HepG2 (cell line): ENCODE data around the gene MAGEB16. TPM values are rescaled to one million over a fixed set of nuclear protein-coding genes. Genes with fewer than 3 reads are reported as not detected.

Source experiments
- FOXO1 ChIP-seq: sonication (generic); formaldehyde crosslinking; IDR thresholded peaks from 2 replicates; pipeline ENCODE4 v1.4.0; 2020; ENCODE audit warnings: missing genetic modification reagents
- ZBTB21 ChIP-seq: sonication (generic); formaldehyde crosslinking; IDR thresholded peaks from 2 replicates; pipeline ENCODE4 v1.4.0; 2020; ENCODE audit warnings: missing genetic modification reagents
- polyA plus RNA-seq, 8 experiments: library from polyadenylated mRNA; depleted of rRNA in 3 of 8; stranded (reverse) in 7 of 8; unstranded in 1 of 8; fragments of >200 nt; fragmentation: Illumina TruSeq in 4 of 8; extraction: Trizol in 4 of 8; gene quantifications; 2 replicates each; pipeline versions ENCODE4 v1.2.1 to v1.2.3, GENCODE V29; 2011 to 2016; ENCODE audit warnings: low read depth in 4 of 8, missing spikeins in 1 of 8, mixed read lengths in 1 of 8; ENCODE audit not compliant: insufficient read depth in 1 of 8
- total RNA-seq, 5 experiments: library from RNA; depleted of rRNA; stranded (reverse); fragments of >200 nt; fragmentation: Illumina TruSeq; extraction: Trizol; gene quantifications; 2 replicates each; pipeline ENCODE4 v1.2.3, GENCODE V29; 2016; ENCODE audit warnings: low read depth in 1 of 5
- TF ChIP-seq, protein P1 (sequence below): sonication (generic); formaldehyde crosslinking; IDR thresholded peaks from 2 replicates; pipeline ENCODE4 v1.4.0; 2020; ENCODE audit warnings: missing genetic modification reagents
- TF ChIP-seq, protein P2 (sequence below): sonication (generic); formaldehyde crosslinking; IDR thresholded peaks from 2 replicates; pipeline ENCODE4 v1.8.0; 2023; ENCODE audit warnings: mild to moderate bottlenecking, missing genetic modification reagents
- TF ChIP-seq, protein P3 (sequence below): sonication (generic); formaldehyde crosslinking; IDR thresholded peaks from 2 replicates; pipeline ENCODE4 v1.5.0; 2020; ENCODE audit warnings: mild to moderate bottlenecking, missing genetic modification reagents
- TF ChIP-seq, protein P4 (sequence below): fragments of 450-650 bp; IDR thresholded peaks from 2 replicates; pipeline ENCODE4 v1.6.1; 2017

The MAGEB16 gene
- total and polyA plus RNA-seq, 2 of the 13 experiments (the other 11 are each of a cell fraction or from before 2014, with no cell fraction given) = not detected

DNA sequence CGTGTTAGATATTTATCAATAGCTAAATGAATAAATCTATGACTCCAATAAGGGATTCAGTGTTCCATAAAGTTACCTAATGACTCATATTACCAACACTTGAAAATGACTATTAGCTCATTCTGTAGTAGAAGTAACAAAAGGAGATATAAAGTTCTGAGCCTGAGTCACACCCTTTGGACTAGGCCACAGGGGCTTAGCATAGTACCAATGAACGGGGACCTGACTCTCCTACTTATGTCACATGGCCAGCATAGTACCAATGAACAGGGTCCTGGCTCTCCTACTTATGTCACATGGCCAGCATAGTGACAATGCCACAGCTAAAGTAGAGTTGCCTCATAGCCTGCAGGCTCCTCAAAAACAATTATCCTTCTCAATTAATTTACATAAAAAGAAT lies 43.7 kb downstream of the MAGEB16 start (continued):
- TF ChIP-seq, protein P1, sequence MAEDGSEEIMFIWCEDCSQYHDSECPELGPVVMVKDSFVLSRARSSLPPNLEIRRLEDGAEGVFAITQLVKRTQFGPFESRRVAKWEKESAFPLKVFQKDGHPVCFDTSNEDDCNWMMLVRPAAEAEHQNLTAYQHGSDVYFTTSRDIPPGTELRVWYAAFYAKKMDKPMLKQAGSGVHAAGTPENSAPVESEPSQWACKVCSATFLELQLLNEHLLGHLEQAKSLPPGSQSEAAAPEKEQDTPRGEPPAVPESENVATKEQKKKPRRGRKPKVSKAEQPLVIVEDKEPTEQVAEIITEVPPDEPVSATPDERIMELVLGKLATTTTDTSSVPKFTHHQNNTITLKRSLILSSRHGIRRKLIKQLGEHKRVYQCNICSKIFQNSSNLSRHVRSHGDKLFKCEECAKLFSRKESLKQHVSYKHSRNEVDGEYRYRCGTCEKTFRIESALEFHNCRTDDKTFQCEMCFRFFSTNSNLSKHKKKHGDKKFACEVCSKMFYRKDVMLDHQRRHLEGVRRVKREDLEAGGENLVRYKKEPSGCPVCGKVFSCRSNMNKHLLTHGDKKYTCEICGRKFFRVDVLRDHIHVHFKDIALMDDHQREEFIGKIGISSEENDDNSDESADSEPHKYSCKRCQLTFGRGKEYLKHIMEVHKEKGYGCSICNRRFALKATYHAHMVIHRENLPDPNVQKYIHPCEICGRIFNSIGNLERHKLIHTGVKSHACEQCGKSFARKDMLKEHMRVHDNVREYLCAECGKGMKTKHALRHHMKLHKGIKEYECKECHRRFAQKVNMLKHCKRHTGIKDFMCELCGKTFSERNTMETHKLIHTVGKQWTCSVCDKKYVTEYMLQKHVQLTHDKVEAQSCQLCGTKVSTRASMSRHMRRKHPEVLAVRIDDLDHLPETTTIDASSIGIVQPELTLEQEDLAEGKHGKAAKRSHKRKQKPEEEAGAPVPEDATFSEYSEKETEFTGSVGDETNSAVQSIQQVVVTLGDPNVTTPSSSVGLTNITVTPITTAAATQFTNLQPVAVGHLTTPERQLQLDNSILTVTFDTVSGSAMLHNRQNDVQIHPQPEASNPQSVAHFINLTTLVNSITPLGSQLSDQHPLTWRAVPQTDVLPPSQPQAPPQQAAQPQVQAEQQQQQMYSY (CRISPR knock-in tag) = no peak
- TF ChIP-seq FOXO1 = no peak
- TF ChIP-seq, protein P2, sequence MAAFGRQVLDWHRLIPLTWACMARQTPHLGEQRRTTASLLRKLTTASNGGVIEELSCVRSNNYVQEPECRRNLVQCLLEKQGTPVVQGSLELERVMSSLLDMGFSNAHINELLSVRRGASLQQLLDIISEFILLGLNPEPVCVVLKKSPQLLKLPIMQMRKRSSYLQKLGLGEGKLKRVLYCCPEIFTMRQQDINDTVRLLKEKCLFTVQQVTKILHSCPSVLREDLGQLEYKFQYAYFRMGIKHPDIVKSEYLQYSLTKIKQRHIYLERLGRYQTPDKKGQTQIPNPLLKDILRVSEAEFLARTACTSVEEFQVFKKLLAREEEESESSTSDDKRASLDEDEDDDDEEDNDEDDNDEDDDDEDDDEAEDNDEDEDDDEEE (CRISPR knock-in tag) = no peak
- TF ChIP-seq, protein P3, sequence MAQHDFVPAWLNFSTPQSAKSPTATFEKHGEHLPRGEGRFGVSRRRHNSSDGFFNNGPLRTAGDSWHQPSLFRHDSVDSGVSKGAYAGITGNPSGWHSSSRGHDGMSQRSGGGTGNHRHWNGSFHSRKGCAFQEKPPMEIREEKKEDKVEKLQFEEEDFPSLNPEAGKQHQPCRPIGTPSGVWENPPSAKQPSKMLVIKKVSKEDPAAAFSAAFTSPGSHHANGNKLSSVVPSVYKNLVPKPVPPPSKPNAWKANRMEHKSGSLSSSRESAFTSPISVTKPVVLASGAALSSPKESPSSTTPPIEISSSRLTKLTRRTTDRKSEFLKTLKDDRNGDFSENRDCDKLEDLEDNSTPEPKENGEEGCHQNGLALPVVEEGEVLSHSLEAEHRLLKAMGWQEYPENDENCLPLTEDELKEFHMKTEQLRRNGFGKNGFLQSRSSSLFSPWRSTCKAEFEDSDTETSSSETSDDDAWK = no peak
- no peak for TF ChIP-seq ZBTB21 (CRISPR knock-in tag)
- TF ChIP-seq, protein P4, sequence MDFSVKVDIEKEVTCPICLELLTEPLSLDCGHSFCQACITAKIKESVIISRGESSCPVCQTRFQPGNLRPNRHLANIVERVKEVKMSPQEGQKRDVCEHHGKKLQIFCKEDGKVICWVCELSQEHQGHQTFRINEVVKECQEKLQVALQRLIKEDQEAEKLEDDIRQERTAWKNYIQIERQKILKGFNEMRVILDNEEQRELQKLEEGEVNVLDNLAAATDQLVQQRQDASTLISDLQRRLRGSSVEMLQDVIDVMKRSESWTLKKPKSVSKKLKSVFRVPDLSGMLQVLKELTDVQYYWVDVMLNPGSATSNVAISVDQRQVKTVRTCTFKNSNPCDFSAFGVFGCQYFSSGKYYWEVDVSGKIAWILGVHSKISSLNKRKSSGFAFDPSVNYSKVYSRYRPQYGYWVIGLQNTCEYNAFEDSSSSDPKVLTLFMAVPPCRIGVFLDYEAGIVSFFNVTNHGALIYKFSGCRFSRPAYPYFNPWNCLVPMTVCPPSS = no peak
